NCI-H1092 (cell line): Measurements from ENCODE around the gene MTA1.

ENCODE experiments used
- DNase-seq: peaks from one replicate; lab custom pipeline; 2025; lab: John Stamatoyannopoulos, UW

The MTA1 gene

DNA sequence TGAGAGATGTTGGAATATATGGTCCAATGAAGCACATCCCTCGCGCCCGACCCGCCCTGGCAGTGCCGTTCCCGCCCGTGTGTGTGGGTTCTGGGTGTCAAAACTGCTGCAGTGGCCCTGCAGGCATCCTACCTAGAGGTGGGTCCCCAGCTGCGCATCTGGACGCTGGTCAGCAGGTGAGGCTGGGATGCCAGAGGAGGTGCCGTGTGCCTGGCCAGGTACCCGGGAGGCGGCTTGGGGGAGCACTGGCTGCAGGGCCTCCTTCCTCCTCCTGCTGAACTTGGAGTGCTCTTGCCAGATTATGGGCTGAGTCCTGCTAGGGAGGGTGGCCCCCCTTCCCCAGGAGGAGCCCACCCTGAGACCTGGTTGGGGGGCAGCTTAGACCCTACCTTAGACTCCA is 5.2 kb downstream of the MTA1 start:
- DNase-seq, result no peak

DNA sequence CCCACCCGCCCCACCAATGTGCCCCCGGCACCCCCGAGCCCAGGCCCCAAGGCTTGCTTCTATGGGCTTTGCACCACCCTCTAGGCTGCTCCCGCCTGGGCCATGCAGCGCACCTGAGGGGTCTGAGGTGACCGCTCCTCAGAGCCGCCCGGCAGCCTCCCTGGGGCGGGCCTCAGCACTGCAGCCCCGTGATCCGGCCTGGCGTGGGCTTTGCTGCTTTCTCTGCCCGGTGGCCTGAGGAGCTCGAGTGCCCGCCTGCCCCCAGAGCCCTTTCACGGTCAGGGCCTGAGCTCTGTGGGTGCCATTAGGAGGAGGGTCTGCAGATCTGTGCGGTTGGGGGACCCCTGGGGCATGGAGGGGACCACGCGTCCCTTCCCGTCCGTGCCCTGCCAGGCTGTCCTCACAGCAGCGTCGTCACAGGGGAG is 6.2 kb downstream of the MTA1 start:
- no peak for DNase-seq

DNA sequence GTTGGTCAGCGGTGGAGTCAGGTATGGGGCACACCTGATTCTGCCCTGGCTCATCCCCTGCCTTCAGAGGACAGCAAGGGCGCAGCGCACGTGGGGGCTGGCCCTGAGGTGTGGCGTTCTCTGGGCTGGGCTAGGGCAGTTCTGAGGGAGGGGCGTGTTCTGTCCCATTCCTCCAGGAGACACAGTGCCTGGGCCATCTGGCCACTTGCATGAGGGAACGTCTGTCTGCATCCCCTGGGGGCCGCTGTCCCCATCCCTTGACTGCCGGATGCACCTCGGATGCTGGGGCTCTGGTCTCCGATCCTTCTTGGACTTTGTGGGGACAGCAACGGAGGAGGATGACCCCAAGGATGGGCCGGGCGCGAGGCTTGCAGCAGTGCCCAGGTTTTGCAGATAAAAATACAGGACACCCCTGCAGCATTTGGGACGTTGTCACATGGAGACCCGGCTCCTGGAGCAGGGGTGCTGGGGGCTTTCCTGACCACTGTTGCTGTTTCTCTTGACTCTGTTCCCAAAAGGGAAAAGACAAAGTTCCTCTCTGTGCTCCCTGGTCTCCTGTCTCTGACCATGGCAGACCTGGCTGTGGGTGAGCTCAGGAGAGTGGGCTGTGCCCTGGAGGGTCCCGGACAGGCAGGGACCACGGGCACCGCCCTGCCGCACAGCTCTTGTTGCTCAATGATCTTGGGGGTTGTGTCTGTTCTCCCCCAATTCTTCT is 6.9 kb downstream of the MTA1 start:
- no peak for DNase-seq

DNA sequence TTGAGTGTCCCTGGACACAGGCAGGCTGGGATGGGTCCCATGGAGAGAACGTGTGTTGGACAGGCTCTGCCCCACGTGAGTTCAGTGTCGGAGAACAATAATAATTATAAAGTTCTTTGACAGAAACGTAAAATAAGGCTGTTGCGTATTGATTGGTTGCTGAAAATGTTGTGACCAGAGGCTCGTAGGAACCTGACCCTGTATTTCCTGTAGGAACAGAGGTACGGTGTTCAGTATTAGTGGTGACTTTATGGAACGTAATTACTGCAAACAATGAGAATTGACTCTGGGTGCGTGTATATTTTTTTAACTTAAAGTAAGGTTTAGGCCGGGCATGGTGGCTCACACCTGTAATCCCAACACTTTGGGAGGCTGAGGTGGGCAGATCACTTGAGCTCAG is 7.8 kb downstream of the MTA1 start:
- DNase-seq, result no peak

DNA sequence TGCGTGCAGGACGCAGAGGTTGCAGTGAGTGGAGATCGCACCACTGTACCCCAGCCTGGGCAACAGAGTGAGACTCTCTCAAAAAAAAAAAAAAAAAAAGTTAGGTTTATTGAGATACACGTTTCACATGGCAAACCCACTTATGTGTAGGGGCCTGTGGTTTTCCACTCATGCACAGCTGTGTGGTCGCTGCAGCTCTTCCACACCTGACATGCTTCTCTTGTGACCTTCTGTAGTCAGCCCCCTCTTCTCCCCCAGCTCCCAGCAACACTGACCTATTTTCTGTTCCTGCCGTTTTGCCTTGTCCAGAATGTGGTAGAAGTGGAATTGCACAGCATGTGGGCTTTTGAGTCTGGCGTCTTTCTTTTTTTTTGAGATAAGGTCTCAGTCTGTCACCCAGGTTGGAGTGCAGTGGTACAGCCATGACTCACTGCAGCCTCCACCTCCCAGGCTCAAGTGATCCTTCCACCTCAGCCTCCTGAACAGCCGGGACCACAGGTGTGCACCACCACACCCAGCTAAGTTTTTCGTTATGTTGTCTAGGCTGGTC is 8.4 kb downstream of the MTA1 start:
- DNase-seq, result no peak

DNA sequence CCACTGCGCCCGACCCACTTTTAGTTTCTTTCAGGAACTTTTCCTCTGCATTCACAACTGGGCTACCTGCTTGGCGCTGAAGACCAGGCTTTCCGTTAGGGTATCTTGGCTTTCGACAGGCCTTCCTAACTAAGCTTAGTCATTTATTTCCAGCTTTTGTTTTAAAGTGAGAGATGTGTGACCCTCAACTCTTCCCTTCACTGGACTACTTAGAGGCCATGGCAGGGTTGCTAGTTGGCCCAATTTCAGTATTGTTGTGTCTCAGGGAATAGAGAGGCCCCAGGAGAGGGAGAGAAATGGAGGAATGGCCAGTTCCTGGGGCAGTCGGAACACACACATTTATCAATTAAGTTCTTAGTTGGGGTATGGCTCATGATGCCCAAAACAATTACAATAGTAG is 10.4 kb downstream of the MTA1 start:
- no peak for DNase-seq

DNA sequence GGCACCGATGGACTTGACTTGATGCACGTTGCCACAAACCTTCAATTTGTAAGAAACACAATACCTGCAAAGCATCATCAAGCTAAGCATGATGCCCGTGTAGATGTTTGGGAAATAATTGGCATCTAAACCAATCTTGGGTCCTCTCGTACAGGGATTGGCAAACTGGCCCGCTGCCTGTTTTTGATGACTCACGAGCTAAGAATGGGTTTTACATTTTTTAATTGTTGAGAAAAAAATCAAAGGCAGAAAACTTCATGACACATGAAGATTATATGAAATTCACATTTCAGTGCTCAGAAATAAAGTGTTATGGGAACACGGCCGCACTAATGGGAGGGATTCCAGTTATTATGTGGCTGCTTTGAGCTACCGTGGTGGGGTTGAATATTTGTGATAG is 10.9 kb downstream of the MTA1 start:
- no peak for DNase-seq

DNA sequence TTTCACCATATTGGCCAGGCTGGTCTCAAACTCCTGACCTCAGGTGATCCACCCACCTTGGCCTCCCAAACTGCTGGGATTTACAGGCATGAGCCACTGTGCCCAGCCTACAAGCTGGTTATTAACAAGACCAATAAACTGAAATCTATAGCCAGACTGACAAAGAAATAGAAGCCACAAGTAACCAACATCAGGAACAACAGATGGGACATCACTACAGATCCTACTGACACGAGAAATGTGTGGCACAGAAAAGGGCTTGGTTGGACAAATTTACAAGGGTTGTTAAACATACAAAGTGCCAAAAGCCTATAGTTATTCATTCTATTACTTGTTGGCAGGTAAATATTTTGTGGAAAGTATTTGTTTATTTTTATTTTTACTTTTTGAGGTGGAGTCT is 11.6 kb downstream of the MTA1 start:
- no peak for DNase-seq

DNA sequence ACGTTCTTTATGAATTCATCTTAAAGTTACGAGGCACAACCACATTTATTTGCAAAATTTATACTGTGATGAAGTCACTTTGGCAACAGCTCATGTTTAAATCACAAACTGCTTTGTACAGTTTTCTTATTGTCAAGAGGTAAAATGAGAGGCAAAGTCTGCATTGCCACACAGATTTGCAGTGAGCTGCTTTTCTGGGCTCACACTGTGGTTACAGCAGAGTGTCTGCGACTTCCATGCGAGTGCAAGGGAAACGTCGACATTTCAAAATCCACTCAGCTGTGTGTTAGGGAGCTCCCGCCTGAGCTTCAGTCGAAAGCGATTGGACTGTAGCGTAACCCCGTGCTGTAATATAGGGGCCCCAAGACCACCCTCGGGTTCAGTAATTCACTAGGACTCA is 13.0 kb downstream of the MTA1 start:
- DNase-seq, result no peak

DNA sequence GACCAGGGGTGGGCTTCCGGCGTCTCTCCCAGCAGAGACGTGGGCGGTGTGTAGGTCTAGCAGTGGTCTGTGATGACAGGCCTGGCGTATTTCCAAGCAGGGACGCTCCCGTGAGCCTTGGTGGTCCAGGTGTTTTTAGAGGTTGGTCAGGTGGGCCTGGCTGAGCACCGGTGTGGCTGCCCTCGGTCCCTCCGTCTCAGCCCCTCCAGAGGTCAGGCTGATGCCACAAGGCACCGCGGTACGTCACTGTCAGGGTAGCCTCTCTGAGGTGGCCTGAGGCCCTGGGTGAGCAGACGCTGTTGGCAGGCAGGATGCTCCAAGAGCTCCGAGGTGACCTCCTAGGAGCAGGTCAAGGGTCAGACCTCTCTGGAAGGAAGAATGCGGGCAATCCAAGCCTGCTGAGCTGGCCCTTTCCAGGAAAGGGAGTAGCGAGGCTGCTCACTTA is 13.6 kb downstream of the MTA1 start:
- no peak for DNase-seq

DNA sequence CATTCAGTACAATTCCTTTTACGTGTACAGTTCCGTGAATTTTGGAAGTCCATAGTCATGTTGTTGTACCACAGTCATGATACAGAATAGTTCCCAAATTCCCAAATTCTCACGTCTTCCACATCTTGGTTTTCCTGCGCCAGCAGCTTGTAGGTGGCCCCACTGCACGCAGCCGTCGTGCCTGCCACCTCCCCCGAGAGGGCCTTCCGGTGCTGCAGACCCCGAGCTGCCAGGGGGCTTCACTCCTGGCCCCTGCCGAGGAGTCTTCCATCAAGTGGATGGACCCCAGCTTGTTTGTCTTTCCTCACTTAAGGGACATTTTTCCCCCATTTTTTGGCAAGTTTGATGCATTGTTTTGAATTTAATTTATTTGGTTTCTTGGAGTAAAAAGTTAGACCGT is 16.8 kb downstream of the MTA1 start:
- DNase-seq, result no peak

DNA sequence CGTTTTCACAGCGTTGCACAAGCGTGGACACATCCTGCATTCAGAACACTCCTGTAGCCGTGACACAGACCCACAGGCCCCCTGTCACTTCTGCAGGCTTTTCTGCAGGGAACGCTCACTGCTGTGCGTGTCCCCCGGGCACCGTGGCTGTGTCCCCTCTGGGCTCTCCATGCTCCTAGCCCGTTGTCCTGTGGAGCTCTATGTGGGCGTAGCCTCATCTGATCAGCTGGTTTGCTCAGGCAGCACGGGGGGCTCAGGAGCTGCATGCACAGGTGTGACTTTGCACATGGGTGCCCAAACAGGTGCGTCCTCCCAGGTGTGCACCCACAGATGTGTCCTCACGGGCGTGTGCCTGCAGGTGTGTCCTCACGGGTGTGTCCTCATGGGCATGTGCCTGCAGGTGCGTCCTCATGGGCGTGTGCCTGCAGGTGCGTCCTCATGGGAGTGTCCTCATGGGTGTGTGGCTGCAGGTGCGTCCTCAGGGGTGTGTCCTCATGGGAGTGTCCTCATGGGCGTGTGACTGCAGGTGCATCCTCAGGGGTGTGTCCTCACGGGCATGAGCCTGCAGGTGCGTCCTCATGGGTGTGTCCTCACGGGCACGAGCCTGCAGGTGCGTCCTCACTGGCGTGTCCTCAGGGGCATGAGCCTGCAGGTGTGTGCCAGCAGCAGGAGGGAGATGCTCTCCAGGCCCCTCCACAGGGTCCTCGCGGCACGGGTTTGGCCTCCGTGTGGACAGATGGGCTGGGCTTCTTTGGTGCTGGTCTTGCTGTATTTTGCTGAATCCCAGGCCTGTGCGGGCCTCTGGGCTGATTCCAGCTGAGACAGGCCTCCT is 17.5 kb downstream of the MTA1 start:
- DNase-seq, result no peak

DNA sequence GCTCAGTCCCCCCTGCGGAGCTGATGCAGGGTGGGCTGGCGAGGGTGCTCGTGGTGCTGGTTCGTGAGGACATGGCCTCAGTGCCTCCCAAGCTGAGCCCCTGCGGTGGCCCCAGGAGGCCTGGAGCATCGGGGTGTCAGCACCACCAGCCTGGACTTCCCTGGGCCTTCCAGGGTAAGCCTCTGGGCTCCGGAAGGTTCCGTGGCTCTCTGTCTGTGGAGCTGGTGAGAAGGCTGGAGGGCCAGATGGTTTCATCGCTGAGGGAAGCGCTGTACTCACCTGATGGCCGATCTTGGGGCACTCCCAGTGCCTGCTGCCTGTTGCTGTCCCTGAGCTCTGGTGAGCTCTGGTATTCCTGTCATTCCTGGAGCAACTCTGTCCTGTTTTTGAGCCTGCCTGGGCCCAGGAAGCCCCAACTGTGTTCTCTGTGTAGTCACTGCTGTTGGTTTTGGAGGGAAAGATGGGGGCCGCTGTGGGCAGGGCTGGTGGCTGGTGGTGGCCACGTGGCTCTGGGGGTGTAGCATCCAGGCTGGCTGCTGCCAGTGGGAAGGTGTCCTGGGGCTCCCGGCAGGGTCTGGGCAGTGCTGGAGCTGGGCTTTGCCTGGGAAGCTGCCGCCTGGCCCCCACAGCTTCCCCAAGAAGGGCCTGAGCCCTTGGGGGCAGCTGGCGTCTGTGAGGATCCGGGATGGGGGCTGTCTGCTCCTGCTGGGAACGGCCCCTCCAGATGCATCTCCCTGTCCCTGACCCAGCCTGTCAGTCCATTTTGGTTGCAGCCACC is 18.3 kb downstream of the MTA1 start:
- no peak for DNase-seq

DNA sequence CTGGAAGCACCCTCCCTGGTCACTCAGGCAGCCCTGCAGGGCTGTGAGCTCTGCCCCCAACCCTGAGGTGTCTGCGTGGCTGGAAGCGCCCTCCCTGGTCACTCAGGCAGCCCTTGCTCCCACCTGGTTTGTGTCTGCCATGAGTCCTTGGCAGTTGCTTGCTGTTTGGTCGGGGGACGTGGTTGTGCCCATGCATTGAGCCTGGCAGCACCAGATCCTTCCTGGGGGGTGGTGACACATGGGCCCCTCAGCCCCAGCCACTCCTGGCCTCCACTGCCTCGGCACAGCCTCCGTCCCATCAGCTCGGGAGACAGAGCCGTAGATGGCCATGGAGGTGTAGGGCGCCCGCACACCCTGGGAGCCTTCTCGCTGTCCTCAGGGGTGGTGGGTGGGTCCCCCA is 19.6 kb downstream of the MTA1 start:
- no peak for DNase-seq

DNA sequence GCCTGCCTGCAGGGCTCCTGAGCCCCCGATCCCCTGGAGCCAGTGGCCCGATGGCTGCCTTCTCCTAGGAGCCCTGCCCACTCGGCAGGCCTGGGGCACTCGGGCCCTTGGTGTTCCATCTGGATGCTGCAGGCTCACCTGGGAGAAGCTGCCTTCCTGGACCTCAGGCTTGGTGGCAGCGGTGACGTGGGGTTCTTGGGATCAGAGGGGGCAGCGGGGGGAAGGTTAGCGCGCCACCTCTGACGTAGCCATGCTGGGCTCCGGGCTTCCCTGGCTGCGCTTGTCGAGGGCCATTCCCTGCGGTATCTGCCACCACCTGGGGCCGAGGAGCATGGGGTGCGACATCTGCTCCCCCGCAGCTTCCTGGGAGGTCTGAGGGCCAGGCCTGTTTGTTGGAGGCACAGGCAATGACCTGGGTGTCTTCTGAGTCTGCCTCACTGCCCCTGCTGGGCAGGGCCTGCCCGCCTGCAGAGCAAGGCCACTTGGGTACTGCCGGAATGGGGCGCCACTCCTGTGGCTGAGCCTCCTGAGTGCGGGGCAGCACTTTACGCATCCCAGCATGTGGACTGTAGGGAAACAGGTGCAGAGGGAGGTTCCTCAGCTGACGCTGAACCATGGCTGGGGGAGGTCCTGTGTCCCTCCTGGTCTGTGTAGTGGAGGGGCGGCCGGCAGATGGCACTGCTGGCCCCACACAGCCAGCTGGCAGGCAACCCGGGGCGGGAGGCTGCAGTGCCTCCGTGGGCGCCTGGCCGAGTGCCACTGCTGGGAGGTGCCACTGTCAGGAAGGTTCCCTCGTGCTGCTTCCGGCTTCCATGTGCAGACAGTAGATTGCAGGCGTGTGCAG is 20.3 kb downstream of the MTA1 start:
- DNase-seq, result no peak

DNA sequence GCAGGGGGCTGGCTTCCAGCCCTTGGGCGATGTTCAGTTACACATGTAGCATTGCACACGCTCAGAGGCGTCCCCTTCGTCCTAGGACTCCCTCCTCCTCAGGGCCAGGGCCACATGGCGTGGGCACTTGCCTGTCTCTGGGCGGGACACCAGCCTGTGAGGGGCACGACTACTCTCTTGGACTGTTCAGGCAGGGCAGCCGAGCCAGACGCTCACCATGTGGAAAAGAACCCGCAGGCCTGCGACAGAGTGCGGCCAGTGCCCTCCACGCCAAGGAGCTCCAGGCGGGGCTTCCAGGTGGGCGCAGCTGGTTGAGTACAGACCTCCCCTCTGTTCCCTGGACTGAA is 20.9 kb downstream of the MTA1 start:
- no peak for DNase-seq

DNA sequence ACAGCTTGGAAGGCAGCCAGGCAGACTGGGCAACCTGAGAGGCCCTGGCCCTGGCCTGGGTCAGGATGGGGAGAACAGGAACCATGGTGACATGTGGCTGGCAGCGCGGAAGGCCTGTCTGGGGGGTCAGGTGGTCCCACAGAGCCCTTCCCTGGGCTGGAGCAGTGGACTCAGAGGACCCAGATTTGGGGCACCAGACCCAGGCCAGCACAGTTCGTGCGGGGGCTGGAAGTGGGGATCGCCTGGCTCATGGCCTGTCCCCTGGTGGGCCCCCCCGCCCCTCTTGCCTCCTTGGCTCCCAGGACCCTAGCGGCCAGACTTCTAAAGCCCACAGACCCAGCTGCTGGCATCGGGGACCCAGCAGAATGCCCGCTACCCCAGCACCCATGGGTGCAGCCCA is 21.4 kb downstream of the MTA1 start:
- no peak for DNase-seq

DNA sequence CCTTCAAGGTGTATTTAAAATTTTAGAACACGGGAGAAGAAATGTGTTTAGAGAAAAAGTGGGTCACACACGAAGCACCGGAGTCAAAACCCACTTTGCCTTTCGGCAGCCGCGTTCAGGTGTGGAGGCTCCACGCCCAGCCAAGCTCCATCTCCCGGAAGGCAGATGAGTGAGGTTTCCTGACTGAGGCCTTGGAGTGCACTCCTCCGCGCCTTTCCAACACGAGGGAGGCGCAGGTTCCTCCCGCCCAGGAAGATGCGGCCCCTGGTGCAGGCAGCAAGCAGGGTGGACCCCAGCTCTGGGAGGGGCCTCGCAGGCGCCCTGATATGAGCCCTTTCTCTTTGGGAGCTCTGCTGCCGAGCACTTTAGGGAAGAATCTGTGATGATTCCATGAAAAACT is 22.5 kb downstream of the MTA1 start:
- no peak for DNase-seq

DNA sequence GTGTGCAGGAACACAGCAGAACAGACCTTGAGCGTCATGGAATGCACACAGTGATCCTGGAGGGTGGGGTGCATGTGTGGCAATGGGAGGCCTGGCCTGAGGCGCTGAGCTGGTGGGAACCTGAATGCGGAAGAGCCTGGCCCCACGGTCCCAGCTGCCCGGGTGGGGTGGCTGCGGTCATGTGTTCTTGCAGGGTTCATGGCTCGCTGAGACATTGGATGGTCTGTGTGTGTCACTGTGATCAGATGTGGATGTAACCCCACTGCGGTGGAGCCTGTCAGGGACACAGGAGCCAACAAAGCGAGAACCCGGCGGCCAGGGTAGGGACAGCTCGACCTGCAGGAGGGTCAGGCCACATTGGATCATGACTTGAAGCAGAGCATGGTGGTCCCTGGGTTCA is 23.2 kb downstream of the MTA1 start:
- DNase-seq, result no peak

DNA sequence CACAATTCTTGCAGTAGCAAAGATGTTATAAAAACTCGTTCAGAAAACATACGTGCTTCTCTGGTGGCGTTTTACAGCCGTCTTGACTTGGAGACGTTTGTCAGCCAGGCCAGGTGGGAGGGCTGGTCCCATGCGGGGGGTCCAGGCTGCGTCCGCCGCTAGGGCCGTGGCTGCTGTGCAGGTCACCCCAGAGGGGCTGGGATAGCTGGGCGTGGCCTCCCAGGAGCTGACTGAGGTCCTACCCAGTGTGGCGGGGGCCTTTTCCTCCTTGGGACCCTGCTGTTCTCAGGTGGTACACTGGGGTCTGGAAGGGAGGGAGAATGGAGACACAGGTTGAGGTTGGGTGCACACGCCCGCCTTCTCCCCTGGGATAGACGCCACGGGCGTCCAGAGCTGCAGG is 25.2 kb downstream of the MTA1 start:
- no peak for DNase-seq

DNA sequence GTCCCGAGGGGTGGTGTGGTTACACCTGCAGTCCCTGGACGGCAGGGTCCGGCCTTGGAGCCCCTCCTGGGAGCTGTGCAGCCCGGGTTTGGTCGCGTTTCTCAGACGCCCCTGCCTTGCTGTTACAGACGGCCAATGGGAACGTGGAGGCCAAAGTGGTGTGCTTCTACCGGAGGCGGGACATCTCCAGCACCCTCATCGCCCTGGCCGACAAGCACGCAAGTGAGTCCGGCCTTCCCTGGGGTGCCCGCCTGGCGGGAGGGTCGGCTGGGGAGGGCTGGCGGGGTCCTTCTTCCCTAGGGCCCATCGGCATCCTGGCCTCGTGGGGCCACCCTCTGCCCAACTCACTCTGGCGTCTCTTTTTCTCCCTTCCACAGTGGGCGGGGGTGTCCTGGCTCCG is 25.7 kb downstream of the MTA1 start:
- no peak for DNase-seq
